ENCODE measurements around the gene DNAAF3. TPM values are rescaled to one million over a fixed set of nuclear protein-coding genes. Genes with fewer than 3 reads are reported as not detected.

The DNAAF3 gene
- polyA plus RNA-seq, 1 donor (not counting 4 experiments of a cell fraction or from before 2014, with no cell fraction given), result 14.3 TPM

DNA sequence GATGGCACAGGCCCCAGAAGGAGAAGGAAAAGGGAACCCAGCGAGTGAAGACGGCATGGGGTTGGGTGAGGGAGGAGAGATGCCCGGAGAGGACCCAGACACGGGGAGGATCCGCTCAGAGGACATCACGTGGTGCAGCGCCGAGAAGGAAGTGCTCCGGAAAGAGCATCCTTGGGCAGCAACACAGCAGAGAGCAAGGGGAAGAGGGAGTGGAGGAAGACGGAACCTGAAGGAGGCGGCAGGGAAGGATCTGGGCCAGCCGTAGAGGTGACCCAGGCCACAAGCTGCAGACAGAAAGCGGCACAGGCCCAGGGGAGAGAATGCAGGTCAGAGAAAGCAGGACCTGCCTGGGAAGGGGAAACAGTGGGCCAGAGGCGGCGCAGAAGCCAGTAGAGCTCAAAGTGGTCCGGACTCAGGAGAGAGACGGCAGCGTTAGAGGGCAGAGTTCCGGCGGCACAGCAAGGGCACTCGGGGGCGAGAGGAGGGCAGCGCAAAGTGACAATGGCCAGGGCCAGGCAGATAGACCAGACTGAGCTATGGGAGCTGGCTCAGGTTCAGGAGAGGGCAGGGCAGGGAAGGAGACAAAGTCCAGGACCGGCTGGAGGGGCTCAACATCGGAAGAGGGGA lies 50.1 kb downstream of the DNAAF3 start:
- H3K79me2 ChIP-seq (ENCODE audit: control insufficient read depth, insufficient read depth, low read length), result peaks cover 55% of the 10 kb centered on the region
- peaks cover 0 to 5% of the 10 kb centered on the region in 2 experiments for H3K36me3 ChIP-seq (ENCODE audit: control insufficient read depth in 2 of 2, extremely low read depth in 1 of 2, insufficient read depth in 2 of 2, low read length in 2 of 2)
- no peak overlapping the region for H2AFZ ChIP-seq (ENCODE audit: control insufficient read depth, low read length)
- dilution Hi-C loops (cut with MboI; ENCODE audit: extremely low pct_ligation_motif_present, low sequenced_read_pairs), result no loop called here
- no peaks in the 10 kb centered on the region for H3K9me3 ChIP-seq (ENCODE audit: control insufficient read depth, low read depth, low read length)
- TF ChIP-seq CTCF (optimal IDR thresholded peaks at IDR 0.05 in 1 of 3, IDR thresholded peaks at IDR 0.05 in 1 of 3, conservative IDR thresholded peaks at IDR 0.05 in 1 of 3; ENCODE audit: extremely low read depth in 1 of 3, insufficient read depth in 2 of 3, low read length in 3 of 3) (no peak), EZH2 (IDR thresholded peaks at IDR 0.05; ENCODE audit: low read length) (no peak)
- H3K4me3 ChIP-seq (ENCODE audit: control insufficient read depth in 2 of 3, extremely low read depth in 1 of 3, insufficient read depth in 2 of 3, low read depth in 1 of 3, low read length in 3 of 3), result peak overlapping the region; percentile 82 to 83 (median 82)
- FAIRE-seq (peak; percentile 82), DNase-seq (ENCODE audit: low read depth, low spot score) (no peak)
- peaks cover 11% of the 10 kb centered on the region for H3K4me1 ChIP-seq (ENCODE audit: control insufficient read depth, extremely low read depth, insufficient read depth, low read length)
- peaks cover 9% of the 10 kb centered on the region for H4K20me1 ChIP-seq (ENCODE audit: control insufficient read depth, extremely low read depth, insufficient read depth, low read length)
- H3K9ac ChIP-seq (ENCODE audit: control insufficient read depth, extremely low read depth, insufficient read depth, low read length), result peak overlapping the region; percentile 84
- H3K9me1 ChIP-seq (ENCODE audit: control insufficient read depth, extremely low read depth, insufficient read depth, low read length), result no peaks in the 10 kb centered on the region
- H3K27ac ChIP-seq (ENCODE audit: control insufficient read depth, insufficient read depth, low read length), result peak overlapping the region; percentile 48
- H3K27me3 ChIP-seq (ENCODE audit: control insufficient read depth, extremely low read depth, insufficient read depth, low read length), result no peaks in the 10 kb centered on the region
- peak overlapping the region; percentile 81 for H3K4me2 ChIP-seq (ENCODE audit: control insufficient read depth, extremely low read depth, insufficient read depth, low read depth, low read length)

GRCh38 chr19:55115446-55116065 lies 50.9 kb downstream of the DNAAF3 start:
- no peak overlapping the region for H2AFZ ChIP-seq (ENCODE audit: control insufficient read depth, low read length)
- H3K4me1 ChIP-seq (ENCODE audit: control insufficient read depth, extremely low read depth, insufficient read depth, low read length), result peaks cover 11% of the 10 kb centered on the region
- peak overlapping the region; percentile 84 for H3K9ac ChIP-seq (ENCODE audit: control insufficient read depth, extremely low read depth, insufficient read depth, low read length)
- no peak overlapping the region for H3K27ac ChIP-seq (ENCODE audit: control insufficient read depth, insufficient read depth, low read length)
- peaks cover 9% of the 10 kb centered on the region for H4K20me1 ChIP-seq (ENCODE audit: control insufficient read depth, extremely low read depth, insufficient read depth, low read length)
- H3K79me2 ChIP-seq (ENCODE audit: control insufficient read depth, insufficient read depth, low read length), result peaks cover 57% of the 10 kb centered on the region
- TF ChIP-seq EZH2 (IDR thresholded peaks at IDR 0.05; ENCODE audit: low read length) (no peak), CTCF (optimal IDR thresholded peaks at IDR 0.05 in 1 of 3, IDR thresholded peaks at IDR 0.05 in 1 of 3, conservative IDR thresholded peaks at IDR 0.05 in 1 of 3; ENCODE audit: extremely low read depth in 1 of 3, insufficient read depth in 2 of 3, low read length in 3 of 3) (no peak)
- peaks cover 0 to 5% of the 10 kb centered on the region in 2 experiments for H3K36me3 ChIP-seq (ENCODE audit: control insufficient read depth in 2 of 2, extremely low read depth in 1 of 2, insufficient read depth in 2 of 2, low read length in 2 of 2)
- peak overlapping the region; percentile 81 for H3K4me2 ChIP-seq (ENCODE audit: control insufficient read depth, extremely low read depth, insufficient read depth, low read depth, low read length)
- peak overlapping the region; percentile 82 to 83 (median 82) for H3K4me3 ChIP-seq (ENCODE audit: control insufficient read depth in 2 of 3, extremely low read depth in 1 of 3, insufficient read depth in 2 of 3, low read depth in 1 of 3, low read length in 3 of 3)
- DNase-seq (ENCODE audit: low read depth, low spot score) (no peak), FAIRE-seq (no peak)
- H3K27me3 ChIP-seq (ENCODE audit: control insufficient read depth, extremely low read depth, insufficient read depth, low read length), result no peaks in the 10 kb centered on the region
- H3K9me3 ChIP-seq (ENCODE audit: control insufficient read depth, low read depth, low read length), result no peaks in the 10 kb centered on the region
- no peaks in the 10 kb centered on the region for H3K9me1 ChIP-seq (ENCODE audit: control insufficient read depth, extremely low read depth, insufficient read depth, low read length)
- dilution Hi-C loops (cut with MboI; ENCODE audit: extremely low pct_ligation_motif_present, low sequenced_read_pairs), result no loop called here
